Activated CD4-positive, alpha-beta T cell treated with anti-CD3 and anti-CD28 coated beads for 24 hours (primary cell): ENCODE data around the gene SUMO3.

Experiments
- DNase-seq, 2 donors: peaks; one replicate each; pipeline ENCODE4 v3.0.0-alpha.2; 2020; ENCODE audit warnings: low read depth in 2 of 2

Gene SUMO3

DNA sequence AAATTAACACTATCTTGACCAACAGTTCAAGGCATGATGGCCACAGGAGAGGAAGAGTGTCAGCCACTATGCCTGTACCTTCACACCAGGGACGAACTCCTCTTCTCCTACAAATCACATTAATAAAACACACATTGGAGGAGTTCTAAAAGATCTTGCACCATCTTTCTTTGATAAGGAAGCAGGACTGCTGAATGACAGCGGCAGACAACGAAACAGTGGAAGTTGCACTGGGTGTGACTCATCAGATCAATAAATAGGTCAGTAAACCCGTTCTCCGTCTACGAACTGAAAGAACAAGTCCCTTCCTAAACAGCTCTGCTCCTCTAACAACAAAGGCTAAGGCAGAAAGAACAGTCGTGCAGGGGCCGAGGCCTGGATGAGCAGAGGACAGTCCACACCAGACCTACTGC lies 39.4 kb downstream of the SUMO3 start:
- DNase-seq = no peak

DNA sequence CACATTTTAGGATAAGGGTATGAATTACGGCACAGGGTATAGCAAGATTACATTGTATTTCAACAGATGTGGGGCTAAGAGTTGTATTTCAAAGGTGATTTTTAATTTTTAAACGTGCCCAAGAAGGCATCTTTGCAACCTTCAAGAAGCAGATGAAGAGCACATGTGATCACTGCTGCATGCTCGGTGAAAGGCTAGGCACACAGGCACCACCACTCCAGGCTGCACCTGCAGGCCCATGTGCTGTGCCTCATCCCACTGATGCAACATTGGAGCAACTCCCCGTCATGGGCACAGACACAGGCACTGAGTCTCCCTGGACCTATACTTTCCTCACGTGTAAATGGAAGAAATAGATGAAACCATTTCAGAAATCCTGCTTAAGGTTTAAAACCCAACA lies 39.8 kb downstream of the SUMO3 start:
- no peak for DNase-seq

DNA sequence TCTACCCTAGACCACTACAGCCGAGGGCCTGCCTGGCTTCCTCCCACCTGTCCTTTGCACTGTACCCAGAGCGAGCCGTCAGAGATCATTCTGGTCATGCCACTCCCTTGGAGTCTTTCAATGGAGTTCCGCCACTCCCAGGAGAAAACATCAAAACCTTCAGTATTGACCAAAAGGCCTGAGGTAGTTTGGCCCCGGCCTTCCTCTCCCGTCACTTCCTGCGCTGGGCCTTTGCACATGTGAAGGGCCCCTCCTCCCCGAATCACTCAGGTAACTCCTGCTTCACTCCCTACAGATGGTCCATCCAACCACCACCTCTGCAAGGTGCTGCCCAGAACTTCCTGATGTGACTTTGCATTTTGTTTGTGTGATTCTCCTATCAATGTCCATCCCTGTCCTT lies 42.9 kb downstream of the SUMO3 start:
- no peak for DNase-seq

DNA sequence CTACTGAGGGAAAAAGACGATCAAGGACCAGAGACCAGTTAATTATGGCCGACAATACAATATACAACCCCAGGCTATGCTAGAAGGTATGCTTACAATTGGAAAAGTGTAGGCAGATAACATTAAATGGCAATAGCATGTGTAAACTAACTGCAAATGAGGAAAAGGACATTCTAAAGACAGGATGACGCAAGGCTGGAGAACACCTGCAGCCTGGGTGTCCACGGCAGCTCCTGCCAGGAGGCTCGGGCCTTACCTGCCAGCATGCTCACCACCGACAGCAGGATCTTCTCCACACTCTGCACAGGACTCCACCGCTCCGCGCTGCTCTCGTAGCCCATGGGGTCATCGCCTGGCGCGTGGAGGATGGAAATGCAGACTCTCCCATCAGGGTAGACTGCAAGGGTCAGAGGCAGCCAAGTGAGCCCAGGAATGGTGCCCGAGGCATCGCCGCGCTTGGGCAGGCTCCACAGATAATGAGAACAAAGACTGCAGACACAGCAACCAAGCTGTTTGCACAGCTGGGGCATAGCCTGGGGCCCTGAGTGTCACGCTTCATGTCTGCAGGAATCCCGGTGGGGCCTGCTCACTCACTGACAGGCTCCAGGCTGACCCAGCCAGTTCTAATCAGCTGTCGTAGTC lies 44.5 kb downstream of the SUMO3 start:
- no peak for DNase-seq

DNA sequence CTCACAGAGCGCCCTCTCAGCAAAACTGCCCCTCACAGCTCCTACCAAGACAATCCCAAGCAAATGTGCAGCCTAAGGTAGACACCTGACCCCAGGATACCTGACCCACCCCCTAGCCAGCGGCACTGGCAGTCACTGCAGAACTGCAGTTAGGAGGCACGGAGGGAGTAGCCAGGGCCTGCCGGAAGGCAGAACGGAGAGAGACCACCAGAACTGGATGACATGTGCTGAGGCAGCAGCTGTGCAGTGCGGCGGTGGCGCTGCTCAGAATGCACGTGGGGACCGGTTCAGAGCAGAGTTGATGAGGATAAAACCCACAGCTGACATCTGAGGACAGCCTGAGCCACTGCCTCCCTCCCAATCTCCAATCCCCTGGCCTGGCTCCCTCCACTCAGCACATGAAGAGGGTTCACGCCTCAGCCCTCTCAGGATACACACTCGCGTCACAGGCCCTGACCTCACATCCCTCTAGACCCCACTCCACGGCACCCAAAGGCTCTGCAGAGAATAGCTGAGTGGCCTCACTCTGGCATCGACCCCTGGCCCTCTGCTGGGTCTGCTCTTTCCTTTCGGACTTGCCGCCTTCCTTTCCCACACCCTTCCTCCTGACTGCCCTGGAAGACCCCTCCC lies 45.9 kb downstream of the SUMO3 start:
- DNase-seq = no peak

DNA sequence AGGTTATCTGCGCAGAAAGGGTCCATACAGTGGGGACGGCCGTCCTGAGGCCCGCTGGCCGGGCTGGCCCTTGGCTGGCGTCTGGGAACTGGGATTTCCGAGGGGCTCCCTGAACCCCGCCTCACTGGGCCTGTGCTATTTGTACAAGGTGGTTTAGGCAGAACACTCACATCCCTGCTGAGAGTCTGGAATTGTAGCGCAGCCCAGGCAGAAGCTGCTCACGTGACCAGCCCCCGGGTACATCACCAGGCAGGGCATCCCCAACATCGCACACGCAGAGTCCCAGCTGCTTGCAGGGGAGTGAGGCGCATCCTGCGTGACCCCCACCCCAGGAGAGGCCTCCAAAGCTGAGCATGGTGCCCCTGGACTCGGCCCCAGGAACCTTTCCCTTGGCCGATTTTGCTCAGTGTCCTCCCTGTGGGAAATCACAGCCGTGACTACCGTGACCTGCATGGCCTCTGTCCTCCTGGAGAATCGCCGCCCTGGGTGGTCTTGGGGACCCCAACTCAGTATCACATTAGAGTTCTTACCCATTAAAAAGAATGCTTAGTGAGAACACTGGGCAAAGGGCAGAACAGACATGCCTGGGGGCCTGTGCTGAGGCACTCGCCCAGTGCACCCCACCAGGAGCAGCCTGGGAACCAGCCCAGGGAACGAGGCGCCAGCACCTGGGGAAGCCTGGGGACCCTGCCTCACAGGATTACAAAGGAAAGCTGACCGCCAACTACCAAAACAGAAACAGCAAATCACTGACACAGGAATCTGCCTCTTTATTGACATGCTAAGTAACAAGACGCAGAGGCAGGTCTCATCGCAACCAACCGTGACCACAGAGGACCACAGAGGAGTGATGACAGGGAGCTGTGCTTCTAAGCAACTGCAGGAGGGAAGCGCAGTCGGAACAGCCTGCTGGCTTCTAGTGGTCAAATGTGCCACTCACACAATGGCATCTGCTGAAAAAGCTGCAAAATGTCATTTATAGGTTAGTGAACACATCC lies 49.7 kb downstream of the SUMO3 start:
- DNase-seq = no peak

DNA sequence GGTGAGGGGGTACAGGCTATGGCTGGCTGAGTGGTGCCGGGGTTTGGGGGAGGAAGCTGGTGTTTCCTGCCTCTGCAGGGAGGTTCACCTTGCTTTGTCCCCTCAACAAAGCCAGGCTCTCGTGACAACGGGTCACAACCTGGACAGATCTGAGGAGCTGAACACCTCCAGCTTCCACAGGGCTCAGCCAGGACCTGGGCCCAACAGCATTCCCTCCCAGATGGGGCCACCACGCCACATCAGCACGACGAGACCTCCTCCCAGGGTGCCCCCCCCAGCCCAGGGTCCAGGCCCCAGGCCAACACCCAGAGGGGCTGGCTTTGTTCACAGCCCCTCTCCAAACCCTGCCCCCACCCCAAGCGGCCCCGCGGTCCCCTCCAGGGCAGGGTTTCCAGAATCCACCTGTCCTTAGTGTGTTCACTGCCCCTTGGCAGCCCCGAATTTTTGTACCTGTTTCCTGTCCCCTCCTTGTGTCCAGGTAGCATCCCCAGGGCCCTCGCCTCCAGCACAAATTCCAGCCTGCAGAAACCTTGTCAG lies 51.0 kb downstream of the SUMO3 start:
- DNase-seq = no peak

DNA sequence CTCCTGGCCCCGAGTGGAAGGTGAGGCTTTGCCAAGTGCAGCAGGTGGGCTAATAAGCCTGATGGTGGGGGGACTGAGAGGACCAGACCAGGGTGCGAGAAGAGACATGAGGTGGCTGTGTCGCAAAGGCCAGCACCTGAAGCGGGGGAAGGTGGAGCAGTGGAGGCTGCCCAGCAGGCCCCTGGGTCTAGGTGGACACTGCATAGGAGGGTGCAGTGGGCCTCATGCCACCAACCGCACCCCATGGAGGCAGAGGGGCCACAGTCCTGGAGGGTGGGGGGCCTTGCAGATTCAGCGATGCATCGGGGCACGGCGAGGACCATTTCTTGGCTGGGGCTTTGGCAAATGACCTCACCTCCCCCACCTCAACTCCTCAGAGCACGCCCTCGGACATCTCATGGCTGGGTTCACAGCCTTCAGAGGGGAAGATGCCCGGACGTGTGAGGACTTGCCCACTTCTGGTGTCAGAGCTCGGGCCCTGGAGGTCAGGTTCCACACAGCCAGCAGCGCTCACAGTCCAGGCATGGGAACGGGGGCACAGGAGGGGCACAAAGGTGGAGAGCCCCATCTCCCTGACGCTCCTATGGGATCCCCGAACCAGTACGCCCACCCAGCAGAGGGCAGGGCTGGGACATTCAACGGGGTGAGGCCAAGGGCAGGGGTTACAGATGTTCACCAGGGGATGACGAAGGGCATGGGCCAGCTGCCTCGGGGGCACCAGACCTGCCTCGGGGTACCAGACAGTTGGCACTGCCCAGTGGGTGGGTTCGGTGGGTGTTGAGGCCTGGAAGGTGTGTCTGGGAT lies 51.6 kb downstream of the SUMO3 start:
- no peak for DNase-seq

DNA sequence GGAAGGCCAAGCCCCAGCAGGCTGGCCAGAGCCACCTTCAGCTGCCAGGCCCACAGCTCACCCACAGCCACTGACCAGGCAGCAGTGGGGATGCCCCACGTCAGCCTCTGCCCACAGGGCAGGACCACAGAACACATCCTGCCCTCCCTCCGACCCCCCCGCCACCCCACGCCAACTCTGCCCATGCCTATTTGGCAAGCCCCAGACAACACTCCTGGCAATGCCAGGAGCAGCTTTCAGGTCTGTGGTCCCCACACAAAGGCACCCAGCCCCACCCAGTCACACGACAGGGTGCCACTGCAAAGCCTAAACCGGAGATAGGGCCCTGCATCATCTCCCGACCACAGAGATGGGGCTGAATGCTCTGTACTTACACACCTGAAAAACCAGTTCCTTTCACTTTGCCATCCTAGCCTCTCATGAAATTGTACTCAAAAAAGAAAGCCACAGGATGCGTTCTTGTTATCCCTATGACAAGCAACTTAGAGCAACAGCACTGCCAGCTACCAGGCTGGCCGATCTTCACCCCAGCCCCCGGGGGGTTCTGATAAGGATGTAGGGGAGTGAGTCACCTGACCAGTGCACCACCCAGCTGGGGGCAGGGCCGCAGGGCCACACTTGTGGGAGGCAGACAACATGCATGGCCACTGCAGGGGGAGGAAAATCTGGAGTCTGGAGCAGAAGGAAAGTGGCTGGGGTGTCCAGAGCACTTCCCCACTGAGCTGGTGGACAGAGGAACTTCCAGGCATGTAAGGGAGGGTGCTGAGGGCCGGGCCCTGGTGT lies 52.4 kb downstream of the SUMO3 start:
- DNase-seq = no peak

DNA sequence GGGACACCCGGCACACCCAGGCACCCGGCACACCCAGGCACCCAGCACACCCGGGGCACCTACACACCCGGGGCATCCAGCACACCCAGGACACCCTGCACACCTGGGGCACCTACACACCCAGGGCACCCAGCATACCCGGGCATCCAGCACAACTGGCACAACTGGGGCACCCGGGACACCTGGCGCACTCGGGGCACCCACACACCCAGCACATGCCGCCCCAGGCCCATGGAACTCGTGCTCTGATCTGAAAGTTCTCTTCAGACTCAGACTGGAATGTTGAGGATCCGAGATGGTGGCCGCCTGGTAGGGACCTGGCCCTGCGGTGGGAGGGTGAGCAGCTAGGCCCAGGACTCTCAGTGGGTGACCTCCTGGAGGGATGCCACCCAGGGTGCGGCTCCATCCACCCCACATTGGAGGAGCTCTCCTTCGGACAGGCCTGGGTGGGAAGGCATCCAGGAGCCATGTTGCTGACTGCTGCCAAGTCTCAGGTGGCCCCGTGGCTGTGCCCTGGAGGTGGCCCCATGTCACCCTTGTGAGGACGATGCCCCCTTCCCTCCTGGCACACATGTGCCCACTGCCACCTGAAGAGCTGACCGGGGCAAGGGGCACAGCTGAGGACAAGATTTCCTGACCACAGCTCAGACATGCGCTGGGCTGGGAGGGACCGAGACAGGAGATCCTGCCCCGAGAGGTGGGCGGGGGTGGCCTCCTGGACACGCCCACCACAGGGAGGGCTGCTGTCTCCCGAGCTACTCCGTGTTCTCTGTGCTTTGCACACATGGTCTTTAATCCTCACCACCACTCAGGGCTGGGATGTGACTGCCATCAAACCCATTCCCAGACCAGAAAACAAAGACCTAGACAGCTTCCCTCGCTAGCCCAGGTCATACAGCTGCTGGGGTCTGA lies 53.3 kb downstream of the SUMO3 start:
- no peak for DNase-seq

DNA sequence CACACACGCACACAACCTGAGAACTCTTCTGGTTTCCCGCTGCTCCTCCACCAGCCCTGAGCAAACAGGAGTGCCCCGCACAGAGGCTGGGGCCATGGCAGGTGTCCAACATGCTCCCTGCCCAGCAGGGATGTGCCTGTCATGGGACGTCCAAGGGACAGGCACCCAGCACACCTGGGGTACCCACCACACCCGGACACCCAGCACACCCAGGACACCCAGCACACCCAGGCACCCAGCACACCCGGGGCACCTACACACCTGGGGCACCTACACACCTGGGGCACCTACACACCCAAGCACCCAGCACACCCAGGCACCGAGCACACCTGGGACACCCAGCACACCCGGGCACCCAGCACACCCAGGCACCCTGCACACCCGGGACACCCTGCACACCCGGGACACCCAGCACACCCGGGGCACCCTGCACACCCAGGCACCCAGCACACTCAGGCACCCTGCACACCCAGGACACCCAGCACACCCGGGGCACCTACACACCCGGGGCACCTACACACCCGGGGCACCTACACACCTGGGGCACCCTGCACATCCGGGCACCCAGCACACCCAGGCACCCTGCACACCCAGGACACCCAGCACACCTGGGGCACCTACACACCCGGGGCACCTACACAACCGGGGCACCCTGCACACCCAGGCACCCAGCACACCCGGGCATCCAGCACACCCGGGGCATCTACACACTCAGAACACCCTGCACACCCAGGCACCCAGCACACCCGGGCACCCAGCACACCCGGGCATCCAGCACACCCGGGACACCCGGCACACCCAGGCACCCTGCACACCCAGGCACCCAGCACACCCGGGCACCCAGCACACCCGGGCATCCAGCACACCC lies 54.2 kb downstream of the SUMO3 start:
- no peak for DNase-seq

DNA sequence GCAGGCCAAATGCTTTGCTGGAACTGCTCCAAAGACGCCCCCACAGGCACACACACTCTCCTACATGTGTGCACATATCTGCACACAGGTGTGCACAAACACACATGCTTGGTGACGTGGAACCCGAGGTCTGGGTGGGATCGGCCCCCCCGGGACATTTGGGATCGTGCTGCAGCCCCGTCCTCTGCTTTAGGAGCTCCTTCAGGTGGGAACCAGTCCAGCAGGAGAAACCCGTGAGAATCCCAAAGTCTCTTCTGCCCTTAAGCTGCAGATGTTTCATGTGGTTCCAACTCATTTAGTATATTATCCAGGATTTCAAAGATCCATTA lies 54.8 kb downstream of the SUMO3 start:
- no peak for DNase-seq

DNA sequence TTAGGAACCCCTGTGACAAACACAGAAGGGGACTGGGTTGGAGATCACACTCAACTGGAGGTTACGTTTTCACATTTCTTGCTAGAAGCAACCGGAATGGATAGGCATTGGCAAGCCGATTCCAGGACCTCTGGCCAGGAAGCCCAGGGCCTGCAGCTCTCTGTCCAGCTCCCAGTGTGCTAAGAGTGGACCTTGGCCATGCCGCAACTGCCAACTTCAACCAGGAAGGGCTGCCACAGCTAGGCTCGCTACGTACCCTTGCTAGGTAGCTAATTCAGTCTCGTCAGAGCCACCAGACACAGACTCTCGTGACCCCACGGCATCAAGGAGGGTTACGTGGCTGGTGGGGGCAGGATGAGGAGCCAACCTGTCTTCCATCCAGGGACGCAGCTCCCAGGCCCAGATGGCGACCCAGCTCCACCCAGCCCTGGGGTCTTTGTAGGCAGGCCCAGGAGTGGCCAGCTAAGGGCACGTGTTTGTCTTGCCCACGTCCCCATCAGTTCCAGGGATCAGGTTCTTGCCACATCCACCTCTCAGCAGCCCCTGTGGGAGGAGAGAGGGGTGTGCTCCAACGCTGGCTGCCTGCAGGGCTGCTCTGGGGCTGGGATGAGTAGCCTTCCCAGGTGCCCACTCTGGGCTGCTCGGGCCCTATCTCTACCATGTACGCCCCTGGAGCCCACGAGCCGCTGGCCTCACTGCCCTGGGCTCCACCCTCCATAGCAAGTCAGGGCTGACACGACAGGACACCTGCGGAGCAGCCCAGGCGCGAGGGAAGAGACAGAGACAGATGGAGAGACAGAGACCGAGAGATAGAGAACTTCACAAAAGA lies 55.4 kb downstream of the SUMO3 start:
- DNase-seq = no peak

DNA sequence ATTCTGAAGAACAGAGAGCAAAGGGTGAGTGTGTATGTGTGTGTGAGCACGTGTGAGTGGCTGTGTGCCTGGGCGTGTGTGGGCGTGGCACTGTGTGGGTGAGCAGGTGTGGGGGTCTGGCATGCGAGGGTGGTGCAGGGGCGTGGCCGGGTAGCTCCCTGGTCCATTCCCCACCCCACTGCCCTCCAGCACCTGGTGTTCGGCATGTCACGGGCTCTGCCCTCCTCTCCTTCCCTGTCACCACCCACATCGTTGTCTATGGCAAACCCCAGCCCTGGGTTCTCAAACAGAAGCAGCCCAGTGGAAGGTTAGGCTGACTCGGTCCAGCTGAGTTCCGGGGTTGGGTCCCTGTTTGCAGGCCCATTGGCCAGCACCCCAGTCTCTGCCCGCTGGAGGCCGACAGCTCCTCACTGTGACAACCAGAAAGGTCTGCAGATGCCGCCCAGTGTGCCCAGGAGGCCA lies 56.1 kb downstream of the SUMO3 start:
- no peak for DNase-seq

DNA sequence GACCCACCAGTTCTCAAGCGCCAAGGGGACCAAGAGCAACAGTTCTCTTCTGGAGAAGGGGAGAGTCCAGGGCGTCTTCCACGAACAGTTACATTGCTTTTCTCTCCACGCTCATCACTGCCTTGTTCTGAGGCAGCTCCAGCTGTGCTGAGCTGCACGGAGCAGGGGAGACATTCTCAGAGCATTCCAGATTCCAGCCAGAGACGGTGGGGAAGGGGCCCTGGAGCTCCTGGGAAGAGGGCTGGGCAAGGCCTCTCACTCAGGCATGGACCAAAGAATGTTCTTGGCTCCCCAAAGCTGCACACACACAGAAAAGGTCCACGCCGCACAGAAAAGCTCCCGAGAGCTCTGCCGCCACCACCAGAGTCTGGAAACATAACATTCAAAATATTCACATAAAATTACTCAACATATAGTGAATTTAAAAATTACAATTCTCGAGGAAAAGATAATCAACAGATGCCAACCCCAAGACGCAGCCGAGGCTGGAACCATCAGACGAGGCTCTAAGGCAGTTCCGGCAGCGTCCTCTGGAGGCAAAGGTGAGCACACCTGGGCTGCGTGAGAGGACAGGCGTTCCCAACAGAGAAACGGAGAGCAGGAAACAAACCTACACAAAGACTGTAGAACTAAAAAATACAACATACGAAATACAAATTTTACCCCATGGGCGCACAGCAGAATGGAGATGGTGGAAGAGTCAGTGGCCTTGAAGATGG lies 56.7 kb downstream of the SUMO3 start:
- DNase-seq = no peak

DNA sequence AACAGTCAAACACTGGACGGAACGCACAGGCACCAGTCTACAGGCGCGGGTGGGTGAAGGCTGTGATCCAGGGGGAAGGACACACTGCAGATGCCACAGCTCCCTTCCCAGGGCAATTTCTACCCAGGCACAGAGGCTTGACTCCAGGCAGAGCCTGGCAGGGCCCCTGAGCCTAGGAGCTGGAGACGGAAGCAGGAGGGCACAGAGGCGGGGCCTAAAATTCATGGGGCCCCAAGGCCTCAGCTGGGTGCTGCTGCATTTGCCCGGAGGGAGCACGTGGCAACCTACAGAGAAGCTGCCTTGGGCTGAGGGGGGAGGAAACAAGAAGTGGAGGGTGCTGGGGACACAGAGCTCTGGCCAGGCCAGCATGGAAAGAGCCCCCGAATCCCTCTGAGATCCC lies 57.5 kb downstream of the SUMO3 start:
- no peak for DNase-seq

DNA sequence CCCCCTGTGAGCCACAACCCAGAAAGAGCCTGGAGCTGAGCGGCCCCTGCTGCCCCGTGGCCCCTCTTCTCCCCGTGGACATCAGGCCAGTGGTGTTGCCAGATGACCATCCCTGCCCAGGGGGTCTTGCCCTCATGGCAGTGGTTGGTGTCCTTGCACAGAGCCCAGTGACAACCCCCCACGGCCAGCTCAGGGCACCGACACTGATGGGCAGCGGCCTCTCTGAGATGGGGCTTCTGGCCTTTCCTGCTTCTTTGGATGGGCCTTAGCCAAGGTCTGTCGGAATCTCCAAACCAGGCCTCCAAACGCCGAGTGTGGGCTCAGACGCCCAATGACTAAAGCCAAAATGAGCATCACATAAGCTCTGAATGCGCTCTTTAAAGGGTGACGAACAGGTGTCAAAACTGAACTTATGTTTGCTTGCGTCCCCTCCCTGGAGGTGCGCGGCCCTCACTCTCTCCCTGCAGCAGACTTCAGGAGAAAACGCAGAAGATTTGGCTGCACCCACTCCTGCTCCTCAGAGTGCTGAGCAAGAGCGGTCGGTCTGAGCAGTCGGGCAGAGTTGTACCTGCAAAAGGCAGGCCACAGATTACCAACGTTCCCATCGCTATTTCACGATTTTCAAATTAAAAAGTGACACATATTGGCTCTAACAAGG lies 58.1 kb downstream of the SUMO3 start:
- no peak for DNase-seq
